DOHH2 (cell line): ENCODE results near the gene RAB6C.

ENCODE experiments used
- CTCF ChIP-seq: fragments of 200-600 bp; sonication (generic); IDR thresholded peaks from one replicate; pipeline ENCODE4 v1.5.1; 2014; ENCODE audit warnings: antibody characterized with exemption, mild to moderate bottlenecking, low read depth, low read length; ENCODE audit not compliant: poor library complexity, severe bottlenecking
- EZH2phosphoT487 ChIP-seq: fragments of 200-600 bp; sonication (generic); IDR thresholded peaks from 2 replicates; pipeline ENCODE4 v1.6.1; 2017; ENCODE audit warnings: borderline replicate concordance, mild to moderate bottlenecking, antibody characterized with exemption, low read length, moderate library complexity, mixed read lengths

- TF ChIP-seq CTCF (no peak), EZH2phosphoT487 (no peak)
These were observed 45.2 kb upstream of the RAB6C start for GRCh38 chr2:129934044-129934822.
